OCI-LY1 (cell line): ENCODE data around the gene CHST12.

ENCODE experiments used
- CTCF ChIP-seq: fragments of 200-600 bp; sonication (generic), shearing (Covaris generic); IDR thresholded peaks from 2 replicates; pipeline ENCODE4 v1.5.1; 2017; ENCODE audit warnings: mild to moderate bottlenecking, antibody characterized with exemption, low read length, moderate library complexity, mixed read lengths
- EZH2 ChIP-seq: fragments of 200-600 bp; sonication (generic), shearing (Covaris generic); IDR thresholded peaks from 2 replicates; pipeline ENCODE4 v1.8.0; 2017; ENCODE audit warnings: borderline replicate concordance, mixed run types, mild to moderate bottlenecking, antibody characterized with exemption, low read length, moderate library complexity, mixed read lengths

DNA sequence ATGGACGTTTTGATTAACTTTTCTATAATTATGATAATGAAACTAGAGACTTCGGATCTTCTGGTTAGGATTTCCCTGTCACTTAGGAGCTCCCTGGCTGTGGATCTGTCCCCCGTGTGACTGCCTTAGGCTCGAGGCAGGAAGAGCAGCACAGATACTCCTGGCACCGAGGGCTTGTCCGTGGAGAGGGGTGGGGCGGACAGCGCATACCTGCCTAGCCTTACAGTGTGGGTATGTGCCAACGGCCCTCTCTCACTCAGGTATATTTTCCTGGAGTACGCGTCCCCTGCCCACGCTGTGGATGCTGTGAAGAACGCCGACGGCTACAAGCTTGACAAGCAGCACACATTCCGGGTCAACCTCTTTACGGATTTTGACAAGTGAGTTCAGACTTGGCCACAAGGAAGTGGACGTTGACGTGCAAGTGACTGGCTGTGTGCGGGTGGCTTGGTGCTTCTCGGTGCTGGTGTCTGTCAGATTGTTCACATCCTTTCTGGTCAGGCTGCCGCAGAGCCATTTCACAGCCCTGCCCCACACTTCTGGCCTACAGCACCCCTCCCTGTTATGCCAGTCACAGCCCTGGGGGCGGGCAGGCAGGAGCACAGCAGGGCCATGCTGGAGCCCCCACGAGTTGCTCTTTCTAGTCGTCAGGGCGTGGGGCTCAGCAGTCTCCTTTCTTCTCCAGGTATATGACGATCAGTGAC, 40.9 kb upstream of the CHST12 start:
- TF ChIP-seq CTCF, result no peak
- no peak for TF ChIP-seq EZH2
